NT2/D1 (cell line): ENCODE results near the gene CELA3B.

ENCODE experiments used
- DNase-seq: peaks from one replicate; pipeline ENCODE4 v3.0.0-alpha.2; 2011; ENCODE audit warnings: low read depth, low spot score
- H3K27me3 ChIP-seq: 2 replicates; pipeline ENCODE4 v1.6.0; 2011; ENCODE audit warnings: mild to moderate bottlenecking; ENCODE audit not compliant: insufficient read length, insufficient read depth
- H3K36me3 ChIP-seq: 2 replicates; pipeline ENCODE4 v1.6.1; 2011; ENCODE audit warnings: mild to moderate bottlenecking, low read length, mixed read lengths; ENCODE audit not compliant: insufficient read depth, insufficient read length
- H3K4me1 ChIP-seq: 2 replicates; pipeline ENCODE4 v1.5.1; 2011; ENCODE audit not compliant: insufficient read depth, insufficient read length
- H3K4me3 ChIP-seq: 2 replicates; pipeline ENCODE4 v1.5.1; 2011; ENCODE audit warnings: low read depth; ENCODE audit not compliant: insufficient read length
- H3K9ac ChIP-seq: 2 replicates; pipeline ENCODE4 v1.6.0; 2011; ENCODE audit warnings: low read depth; ENCODE audit not compliant: insufficient read length
- H3K9me3 ChIP-seq: 2 replicates; pipeline ENCODE4 v1.5.1; 2011; ENCODE audit warnings: mild to moderate bottlenecking, low read length; ENCODE audit not compliant: insufficient read depth
- SUZ12 ChIP-seq: IDR thresholded peaks from 2 replicates; pipeline ENCODE4 v1.6.1; 2011; ENCODE audit not compliant: insufficient read length, insufficient read depth; ENCODE audit errors: extremely low read depth
- YY1 ChIP-seq: IDR thresholded peaks from 2 replicates; pipeline ENCODE4 v1.6.1; 2011; ENCODE audit not compliant: insufficient read length, insufficient read depth
- ZNF274 ChIP-seq: IDR thresholded peaks from 2 replicates; pipeline ENCODE4 v1.6.1; 2011; ENCODE audit warnings: mild to moderate bottlenecking, low read depth, low read length

The CELA3B gene

GRCh38 chr1:21946836-21947587 lies 29.8 kb upstream of the CELA3B start:
- H3K9me3 ChIP-seq = no peaks in the 10 kb centered on the region
- H3K4me1 ChIP-seq = peaks cover 3% of the 10 kb centered on the region
- H3K36me3 ChIP-seq = no peaks in the 10 kb centered on the region
- H3K4me3 ChIP-seq = no peak overlapping the region
- TF ChIP-seq YY1 (no peak), SUZ12 (no peak), ZNF274 (no peak)
- no peaks in the 10 kb centered on the region for H3K27me3 ChIP-seq
- no peak for DNase-seq
- H3K9ac ChIP-seq = no peak overlapping the region

- Histone ChIP-seq H3K4me1 (peaks cover 13% of the 10 kb centered on the region), H3K4me3 (no peak overlapping the region), H3K9ac (no peak overlapping the region), H3K27me3 (no peaks in the 10 kb centered on the region), H3K36me3 (no peaks in the 10 kb centered on the region), H3K9me3 (no peaks in the 10 kb centered on the region)
- TF ChIP-seq ZNF274 (no peak), YY1 (no peak), SUZ12 (no peak)
- no peak for DNase-seq
Measured at GRCh38 chr1:21950734-21951133, 26.1 kb upstream of the CELA3B start.

GRCh38 chr1:21951226-21951870 lies 25.5 kb upstream of the CELA3B start:
- Histone ChIP-seq H3K4me1 (peaks cover 16% of the 10 kb centered on the region), H3K4me3 (no peak overlapping the region), H3K27me3 (no peaks in the 10 kb centered on the region), H3K36me3 (no peaks in the 10 kb centered on the region), H3K9ac (no peak overlapping the region), H3K9me3 (no peaks in the 10 kb centered on the region)
- no peak for TF ChIP-seq YY1
- TF ChIP-seq ZNF274 = no peak
- no peak for TF ChIP-seq SUZ12
- DNase-seq = no peak

- DNase-seq = no peak
Measured at GRCh38 chr1:21952786-21953520, 23.9 kb upstream of the CELA3B start.

GRCh38 chr1:21955058-21955457 lies 21.8 kb upstream of the CELA3B start:
- Histone ChIP-seq H3K4me1 (peaks cover 17% of the 10 kb centered on the region), H3K9me3 (no peaks in the 10 kb centered on the region), H3K9ac (no peak overlapping the region), H3K4me3 (no peak overlapping the region), H3K36me3 (no peaks in the 10 kb centered on the region), H3K27me3 (no peaks in the 10 kb centered on the region)
- no peak for TF ChIP-seq YY1
- TF ChIP-seq ZNF274 = no peak
- no peak for TF ChIP-seq SUZ12
- DNase-seq = no peak

More at GRCh38 chr1:21952786-21953520, 23.9 kb upstream of the CELA3B start:
- Histone ChIP-seq H3K27me3 (no peaks in the 10 kb centered on the region), H3K9ac (no peak overlapping the region), H3K9me3 (no peaks in the 10 kb centered on the region), H3K4me3 (no peak overlapping the region), H3K36me3 (no peaks in the 10 kb centered on the region), H3K4me1 (peaks cover 17% of the 10 kb centered on the region)
- TF ChIP-seq YY1 (no peak), ZNF274 (no peak), SUZ12 (no peak)

GRCh38 chr1:21955501-21956281 lies 21.1 kb upstream of the CELA3B start:
- no peak for DNase-seq
- H3K4me1 ChIP-seq = peaks cover 17% of the 10 kb centered on the region
- TF ChIP-seq ZNF274 (no peak), YY1 (no peak), SUZ12 (no peak)
- no peak overlapping the region for H3K4me3 ChIP-seq
- no peaks in the 10 kb centered on the region for H3K9me3 ChIP-seq
- H3K27me3 ChIP-seq = no peaks in the 10 kb centered on the region
- H3K36me3 ChIP-seq = no peaks in the 10 kb centered on the region
- H3K9ac ChIP-seq = no peak overlapping the region
